ENCODE data around the gene HOXB2. TPM values are rescaled to one million over a fixed set of nuclear protein-coding genes. Genes with fewer than 3 reads are reported as not detected.

HOXB2 gene
- total RNA-seq, 1 experiment from 2014 or later = 3.7 TPM

DNA sequence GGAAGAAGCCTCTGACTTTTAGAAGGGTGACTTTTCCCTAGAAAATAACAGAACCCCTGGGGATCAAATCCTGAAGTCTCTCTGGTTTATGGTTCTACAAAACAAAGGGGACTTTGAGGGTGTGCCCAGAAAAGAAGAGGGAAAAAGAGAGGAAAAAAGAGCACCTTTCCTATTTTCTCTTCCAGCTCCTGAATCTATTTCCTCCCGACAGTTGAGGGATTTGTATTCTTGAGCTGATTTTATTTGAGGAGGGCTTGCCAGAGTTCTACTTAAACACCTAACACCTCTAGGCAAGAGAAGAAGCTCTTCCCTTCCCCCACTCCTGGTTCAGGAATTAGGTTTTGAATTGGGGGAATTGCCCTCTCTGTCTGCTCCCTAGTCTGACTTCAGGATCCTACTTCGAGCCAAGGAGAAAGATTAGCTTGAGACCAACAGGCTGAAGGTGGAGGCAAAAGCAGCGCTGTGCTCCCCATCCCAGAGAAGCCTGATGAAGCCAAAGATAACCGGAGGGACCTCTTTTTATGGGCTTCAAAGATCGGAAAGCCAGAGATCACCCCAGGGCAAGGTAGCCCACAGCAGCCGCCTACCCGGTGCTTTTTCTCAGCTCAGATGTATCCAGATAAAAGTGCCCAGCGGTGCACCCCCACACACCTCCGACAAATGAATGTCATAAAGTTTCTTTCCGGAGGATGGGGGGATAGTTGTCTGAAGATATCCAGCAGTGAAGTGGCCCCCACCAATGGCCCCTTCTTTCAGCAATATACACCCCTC is 44.3 kb upstream of the HOXB2 start (continued):
- TF ChIP-seq SMAD3 (CRISPR knock-in tag; IDR thresholded peaks at IDR 0.05; ENCODE audit: borderline replicate concordance) (no peak), ZNF232 (CRISPR knock-in tag; IDR thresholded peaks at IDR 0.05) (no peak)

DNA sequence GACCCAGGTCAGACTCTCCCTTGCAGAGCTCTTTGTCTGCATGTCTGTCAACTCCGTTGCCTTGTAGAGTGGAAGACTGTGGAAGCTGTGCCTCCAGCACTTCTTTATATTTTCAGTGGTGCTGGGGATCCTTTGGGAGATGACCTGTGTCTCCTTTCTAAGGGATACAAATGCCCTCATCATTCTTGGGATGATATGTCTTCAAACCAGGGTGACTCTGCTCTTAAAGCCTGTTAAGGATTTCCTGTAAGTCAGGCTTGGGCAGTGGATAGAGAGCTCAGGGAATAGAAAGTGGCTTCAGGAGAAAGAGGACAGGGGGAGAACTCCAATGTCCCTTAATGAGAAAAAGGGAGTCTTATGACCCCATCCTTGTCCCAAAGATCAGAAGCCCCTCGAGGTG is 43.6 kb upstream of the HOXB2 start:
- H3K4me1 Mint-ChIP-seq = peaks cover 45% of the 10 kb centered on the region
- no peak overlapping the region for H3K4me3 Mint-ChIP-seq
- DNase-seq (ENCODE audit: low spot score) (no peak), ATAC-seq (no peak)
- H3K27me3 Mint-ChIP-seq (ENCODE audit: low read depth) = peaks cover 100% of the 10 kb centered on the region; the same call in 1 of the 2 replicates
- H3K27ac Mint-ChIP-seq = no peak overlapping the region
- no peaks in the 10 kb centered on the region for H3K9me3 Mint-ChIP-seq
- POLR2A ChIA-PET = no interaction called here
- TF ChIP-seq OVOL2 (CRISPR knock-in tag; IDR thresholded peaks at IDR 0.05; ENCODE audit: borderline replicate concordance) = no peak
- no peak for TF ChIP-seq ZNF219 (CRISPR knock-in tag; IDR thresholded peaks at IDR 0.05; ENCODE audit: borderline replicate concordance)
- no peak for TF ChIP-seq MAX (CRISPR knock-in tag; IDR thresholded peaks at IDR 0.05)
- no peak for TF ChIP-seq CREB1 (CRISPR knock-in tag; IDR thresholded peaks at IDR 0.05)
- TF ChIP-seq NR3C1 (CRISPR knock-in tag; conservative IDR thresholded peaks at IDR 0.05; ENCODE audit: low read depth) = no peak
- TF ChIP-seq GTF2I (CRISPR knock-in tag; conservative IDR thresholded peaks at IDR 0.05) = no peak
- H3K36me3 Mint-ChIP-seq = no peaks in the 10 kb centered on the region
- CTCF ChIA-PET = interaction anchor here (0.5 to 3.6 kb wide), 9 partner anchors 22 to 373 kb away, joined by 3 to 21 read pairs (median 4); no protein-coding TSS in a partner anchor

GRCh38 chr17:48588074-48588415 is 43.1 kb upstream of the HOXB2 start:
- POLR2A ChIA-PET = no interaction called here
- no peak for ATAC-seq
- Mint-ChIP-seq H3K27me3 (ENCODE audit: low read depth) (peaks cover 100% of the 10 kb centered on the region; the same call in 1 of the 2 replicates), H3K36me3 (no peaks in the 10 kb centered on the region), H3K27ac (no peak overlapping the region), H3K4me1 (peaks cover 40% of the 10 kb centered on the region), H3K9me3 (no peaks in the 10 kb centered on the region), H3K4me3 (no peak overlapping the region)
- TF ChIP-seq NFATC4 (CRISPR knock-in tag; IDR thresholded peaks at IDR 0.05) = no peak
- CTCF ChIA-PET = interaction anchor here (0.5 to 3.6 kb wide), 9 partner anchors 13 to 372 kb away, joined by 3 to 21 read pairs (median 4); no protein-coding TSS in a partner anchor
- DNase-seq (ENCODE audit: low spot score) = no peak

DNA sequence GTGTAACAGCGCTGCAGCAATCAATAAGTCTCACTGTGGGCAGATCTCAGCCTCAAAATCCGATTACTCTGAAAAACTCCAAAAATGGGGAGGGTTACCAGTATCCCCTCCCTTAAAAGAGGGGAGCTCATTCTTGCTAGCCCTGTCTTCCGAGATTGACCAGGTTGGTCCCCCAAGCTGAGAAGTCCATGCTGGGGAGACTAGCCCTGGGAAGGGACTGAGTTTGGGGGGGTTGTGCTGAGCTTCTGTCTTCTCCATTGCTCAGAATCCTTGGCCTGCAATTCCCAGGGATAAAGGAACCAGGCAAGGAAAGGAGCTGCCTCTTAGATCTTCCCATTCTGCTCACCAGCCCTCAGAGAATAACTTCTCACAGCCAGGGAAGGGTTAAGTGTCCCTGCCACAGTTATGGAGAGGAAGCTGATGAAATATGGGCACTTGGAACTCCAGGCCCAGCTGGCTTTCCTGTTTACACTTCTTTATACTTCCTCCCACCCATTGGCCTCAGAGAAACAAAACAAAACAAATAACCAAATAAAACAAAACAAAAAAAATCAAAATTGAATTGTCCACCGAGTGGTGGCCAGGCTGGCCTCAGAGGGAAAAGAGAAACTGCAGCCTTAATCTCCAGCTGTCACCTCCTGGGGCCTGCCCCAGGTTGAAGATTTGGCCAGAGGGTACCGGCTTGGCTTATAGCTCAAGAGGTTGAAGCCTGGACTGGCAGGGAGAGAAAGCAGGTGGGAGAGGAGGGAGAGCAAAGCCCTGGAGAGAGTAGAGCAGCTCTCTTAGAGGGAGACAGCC is 42.6 kb upstream of the HOXB2 start:
- Mint-ChIP-seq H3K36me3 (no peaks in the 10 kb centered on the region), H3K9me3 (no peaks in the 10 kb centered on the region), H3K4me1 (peaks cover 38% of the 10 kb centered on the region), H3K4me3 (no peak overlapping the region), H3K27me3 (ENCODE audit: low read depth) (peaks cover 100% of the 10 kb centered on the region; the same call in 1 of the 2 replicates), H3K27ac (no peak overlapping the region)
- ChIA-PET CTCF (interaction anchor here (1.0 to 3.6 kb wide), 8 partner anchors 14 to 372 kb away, joined by 3 to 21 read pairs (median 4); no protein-coding TSS in a partner anchor), POLR2A (no interaction called here)
- ATAC-seq = no peak
- DNase-seq (ENCODE audit: low spot score) = no peak
- TF ChIP-seq ZNF138 (CRISPR knock-in tag; conservative IDR thresholded peaks at IDR 0.05) (no peak), FOXJ3 (CRISPR knock-in tag; IDR thresholded peaks at IDR 0.05; ENCODE audit: borderline replicate concordance) (no peak), NFE2L1 (CRISPR knock-in tag; IDR thresholded peaks at IDR 0.05) (no peak), JAZF1 (CRISPR knock-in tag; IDR thresholded peaks at IDR 0.05) (no peak), FOXP1 (CRISPR knock-in tag; IDR thresholded peaks at IDR 0.05; ENCODE audit: borderline replicate concordance) (no peak), GABPB1 (CRISPR knock-in tag; IDR thresholded peaks at IDR 0.05) (no peak), E2F5 (CRISPR knock-in tag; IDR thresholded peaks at IDR 0.05) (no peak), MXD4 (CRISPR knock-in tag; IDR thresholded peaks at IDR 0.05; ENCODE audit: borderline replicate concordance) (no peak), AR (CRISPR knock-in tag; IDR thresholded peaks at IDR 0.05) (no peak)
- TF ChIP-seq, protein P1, sequence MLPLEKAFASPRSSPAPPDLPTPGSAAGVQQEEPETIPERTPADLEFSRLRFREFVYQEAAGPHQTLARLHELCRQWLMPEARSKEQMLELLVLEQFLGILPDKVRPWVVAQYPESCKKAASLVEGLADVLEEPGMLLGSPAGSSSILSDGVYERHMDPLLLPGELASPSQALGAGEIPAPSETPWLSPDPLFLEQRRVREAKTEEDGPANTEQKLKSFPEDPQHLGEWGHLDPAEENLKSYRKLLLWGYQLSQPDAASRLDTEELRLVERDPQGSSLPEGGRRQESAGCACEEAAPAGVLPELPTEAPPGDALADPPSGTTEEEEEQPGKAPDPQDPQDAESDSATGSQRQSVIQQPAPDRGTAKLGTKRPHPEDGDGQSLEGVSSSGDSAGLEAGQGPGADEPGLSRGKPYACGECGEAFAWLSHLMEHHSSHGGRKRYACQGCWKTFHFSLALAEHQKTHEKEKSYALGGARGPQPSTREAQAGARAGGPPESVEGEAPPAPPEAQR (CRISPR knock-in tag; IDR thresholded peaks at IDR 0.05) = no peak

Measured in WTC11 (cell line).